ENCODE data around the gene ATXN10.
"Not testable (repeated sequence)": the region's sequence is repeated elsewhere in the genome, so short reads cannot be mapped to it uniquely, and the experiment has no call there.

The ATXN10 gene

GRCh38 chr22:45703758-45704157 is 32.1 kb downstream of the ATXN10 start:
- Mint-ChIP-seq H3K4me3 (no peak overlapping the region), H3K4me1 (ENCODE audit: low read depth) (peaks cover 13% of the 10 kb centered on the region), H3K36me3 (ENCODE audit: low read depth) (peaks cover 92% of the 10 kb centered on the region), H3K9me3 (no peaks in the 10 kb centered on the region), H3K27me3 (no peaks in the 10 kb centered on the region), H3K27ac (no peak overlapping the region)
- no peak for DNase-seq

DNA sequence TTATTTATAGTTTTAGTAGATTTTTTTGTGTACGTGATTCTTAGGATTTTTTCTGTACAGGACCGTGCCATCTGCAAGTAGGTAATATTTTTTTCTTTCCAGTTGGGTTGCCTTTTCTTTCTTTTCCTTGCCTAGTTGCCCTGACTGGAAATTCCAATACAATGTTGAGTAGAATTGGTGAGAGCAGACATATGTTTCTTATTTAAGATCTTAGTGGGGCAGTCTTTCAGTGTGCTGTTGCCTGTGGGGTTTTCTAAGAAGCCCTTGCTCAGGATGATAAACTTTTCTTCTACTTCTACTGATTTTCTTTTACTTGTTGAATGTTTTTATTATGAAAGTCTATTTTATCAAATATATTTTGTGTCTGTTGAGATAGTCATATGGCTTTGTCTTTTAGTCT is 33.0 kb downstream of the ATXN10 start:
- no peaks in the 10 kb centered on the region for H3K9me3 Mint-ChIP-seq
- no peak overlapping the region for H3K27ac Mint-ChIP-seq
- no peak for DNase-seq
- H3K4me3 Mint-ChIP-seq = no peak overlapping the region
- H3K27me3 Mint-ChIP-seq = no peaks in the 10 kb centered on the region
- H3K36me3 Mint-ChIP-seq (ENCODE audit: low read depth) = peaks cover 92% of the 10 kb centered on the region
- H3K4me1 Mint-ChIP-seq (ENCODE audit: low read depth) = peaks cover 21% of the 10 kb centered on the region

GRCh38 chr22:45707605-45708004 is 36.0 kb downstream of the ATXN10 start:
- H3K4me3 Mint-ChIP-seq = no peak overlapping the region
- H3K27ac Mint-ChIP-seq = no peak overlapping the region
- peaks cover 90% of the 10 kb centered on the region for H3K36me3 Mint-ChIP-seq (ENCODE audit: low read depth)

GRCh38 chr22:45708145-45708544 is 36.5 kb downstream of the ATXN10 start:
- no peak overlapping the region for H3K27ac Mint-ChIP-seq
- H3K4me3 Mint-ChIP-seq = no peak overlapping the region
- no peaks in the 10 kb centered on the region for H3K9me3 Mint-ChIP-seq
- no peak for DNase-seq
- H3K27me3 Mint-ChIP-seq = no peaks in the 10 kb centered on the region
- peaks cover 89% of the 10 kb centered on the region for H3K36me3 Mint-ChIP-seq (ENCODE audit: low read depth)
- H3K4me1 Mint-ChIP-seq (ENCODE audit: low read depth) = peaks cover 28% of the 10 kb centered on the region

More at GRCh38 chr22:45707605-45708004, 36.0 kb downstream of the ATXN10 start:
- H3K27me3 Mint-ChIP-seq = no peaks in the 10 kb centered on the region
- peaks cover 28% of the 10 kb centered on the region for H3K4me1 Mint-ChIP-seq (ENCODE audit: low read depth)
- DNase-seq = no peak
- no peaks in the 10 kb centered on the region for H3K9me3 Mint-ChIP-seq

GRCh38 chr22:45709060-45709739 is 37.6 kb downstream of the ATXN10 start:
- Mint-ChIP-seq H3K27ac (peak overlapping the region; percentile 55), H3K4me1 (ENCODE audit: low read depth) (peaks cover 28% of the 10 kb centered on the region), H3K9me3 (no peaks in the 10 kb centered on the region), H3K36me3 (ENCODE audit: low read depth) (peaks cover 88% of the 10 kb centered on the region), H3K4me3 (no peak overlapping the region), H3K27me3 (no peaks in the 10 kb centered on the region)
- no peak for DNase-seq

DNA sequence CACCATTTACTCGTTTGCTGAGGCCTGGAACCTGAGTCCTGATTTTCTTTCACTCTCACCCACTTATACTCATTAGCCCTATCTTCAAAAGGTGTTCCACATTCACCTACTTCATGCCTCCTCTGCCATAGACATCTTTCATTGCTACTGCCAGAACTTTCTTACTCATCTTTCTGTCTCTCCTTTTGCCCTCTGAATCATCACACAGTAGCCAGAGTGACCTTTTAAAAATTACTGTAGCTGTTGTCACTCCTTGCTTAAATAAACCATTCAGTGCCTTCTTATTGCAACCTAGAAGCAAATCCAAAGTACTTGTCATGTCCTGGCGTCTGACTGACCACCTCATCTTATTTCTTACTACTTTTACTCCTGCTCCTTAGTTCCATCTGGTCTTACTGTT is 38.2 kb downstream of the ATXN10 start:
- peaks cover 28% of the 10 kb centered on the region for H3K4me1 Mint-ChIP-seq (ENCODE audit: low read depth)
- peaks cover 85% of the 10 kb centered on the region for H3K36me3 Mint-ChIP-seq (ENCODE audit: low read depth)
- no peak overlapping the region for H3K4me3 Mint-ChIP-seq
- H3K9me3 Mint-ChIP-seq = no peaks in the 10 kb centered on the region
- peak overlapping the region; percentile 16 for H3K27ac Mint-ChIP-seq
- DNase-seq = no peak
- H3K27me3 Mint-ChIP-seq = no peaks in the 10 kb centered on the region

- no peak for DNase-seq
- Mint-ChIP-seq H3K36me3 (ENCODE audit: low read depth) (peaks cover 86% of the 10 kb centered on the region), H3K27me3 (no peaks in the 10 kb centered on the region), H3K9me3 (no peaks in the 10 kb centered on the region), H3K4me1 (ENCODE audit: low read depth) (peaks cover 29% of the 10 kb centered on the region), H3K27ac (no peak overlapping the region), H3K4me3 (no peak overlapping the region)
Observed at GRCh38 chr22:45710469-45710868, 38.8 kb downstream of the ATXN10 start.

DNA sequence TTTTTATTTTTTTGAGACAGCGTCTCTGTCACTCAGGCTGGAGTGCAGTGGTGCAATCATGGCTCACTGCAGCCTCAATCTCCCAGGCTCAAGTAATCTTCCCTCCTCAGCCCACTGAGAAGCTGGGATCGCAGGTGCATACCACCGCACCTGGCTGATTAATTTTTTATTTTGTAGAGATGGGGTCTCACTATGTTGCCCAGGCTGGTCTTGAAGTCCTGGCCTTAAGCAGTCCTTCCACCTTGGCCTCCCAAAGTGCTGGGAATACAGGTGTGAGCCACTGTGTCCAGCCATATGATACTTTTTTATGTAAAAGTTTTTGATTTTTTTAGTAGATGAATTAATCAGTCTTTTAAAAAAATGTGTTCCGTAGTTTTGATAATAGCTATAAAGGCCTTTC is 42.8 kb downstream of the ATXN10 start:
- not testable (repeated sequence) for H3K4me3 Mint-ChIP-seq, H3K27ac Mint-ChIP-seq, H3K9me3 Mint-ChIP-seq, DNase-seq, H3K27me3 Mint-ChIP-seq
- peaks cover 82% of the 10 kb centered on the region for H3K36me3 Mint-ChIP-seq (ENCODE audit: low read depth)
- peaks cover 11% of the 10 kb centered on the region for H3K4me1 Mint-ChIP-seq (ENCODE audit: low read depth)

DNA sequence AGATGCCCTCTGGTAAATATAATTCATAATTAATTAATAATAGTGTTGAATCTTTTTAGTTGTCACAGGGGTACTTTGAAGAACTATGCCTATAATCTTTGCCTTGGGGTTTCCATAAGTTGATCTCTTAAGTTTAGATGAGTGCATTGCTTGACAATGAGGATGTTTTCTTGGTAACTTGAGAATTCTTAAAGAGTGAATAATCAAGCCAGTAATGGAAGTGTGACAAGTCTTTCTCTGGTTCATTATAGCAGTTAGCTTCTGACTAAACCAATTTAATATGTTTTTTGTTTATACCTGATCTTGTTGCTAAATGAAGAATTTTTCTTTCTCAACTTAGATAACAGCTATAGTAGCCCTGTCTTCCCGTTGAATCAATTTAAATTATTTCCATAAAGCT is 46.2 kb downstream of the ATXN10 start:
- Mint-ChIP-seq H3K36me3 (ENCODE audit: low read depth) (peaks cover 88% of the 10 kb centered on the region), H3K4me1 (ENCODE audit: low read depth) (peaks cover 14% of the 10 kb centered on the region), H3K9me3 (no peaks in the 10 kb centered on the region), H3K27me3 (no peaks in the 10 kb centered on the region), H3K27ac (no peak overlapping the region), H3K4me3 (no peak overlapping the region)
- no peak for DNase-seq

- H3K4me1 Mint-ChIP-seq (ENCODE audit: low read depth) = peaks cover 18% of the 10 kb centered on the region
- DNase-seq = no peak
- no peak overlapping the region for H3K4me3 Mint-ChIP-seq
- H3K36me3 Mint-ChIP-seq (ENCODE audit: low read depth) = peaks cover 87% of the 10 kb centered on the region
- H3K27me3 Mint-ChIP-seq = no peaks in the 10 kb centered on the region
- no peaks in the 10 kb centered on the region for H3K9me3 Mint-ChIP-seq
- H3K27ac Mint-ChIP-seq = no peak overlapping the region
Observed at GRCh38 chr22:45718391-45718790, 46.8 kb downstream of the ATXN10 start.

DNA sequence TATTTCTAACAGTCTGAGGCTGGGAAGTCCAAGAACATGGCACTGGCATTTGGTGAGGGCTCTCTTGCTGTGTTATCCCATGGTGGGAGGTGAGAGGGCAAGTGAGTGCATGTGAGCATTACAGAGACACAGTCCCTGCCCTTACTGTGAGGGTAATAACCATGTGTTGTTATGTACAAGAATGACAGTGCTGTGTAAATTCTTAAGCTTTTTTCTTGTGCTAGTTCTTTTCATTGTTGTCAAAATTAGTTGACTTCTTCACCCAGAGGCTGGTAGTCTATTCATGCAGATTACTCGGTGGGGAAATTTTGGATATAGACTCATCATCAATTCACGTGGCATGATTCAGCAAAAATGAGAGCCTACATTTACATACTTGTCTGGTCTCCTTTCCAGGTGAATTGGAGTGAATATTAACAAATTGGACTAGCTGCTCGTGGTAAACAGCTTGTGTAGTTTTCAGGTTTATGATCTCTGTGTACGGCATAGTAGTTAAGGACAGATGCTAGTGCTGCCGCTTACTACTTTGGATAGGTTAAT is 49.3 kb downstream of the ATXN10 start:
- no peaks in the 10 kb centered on the region for H3K9me3 Mint-ChIP-seq
- peaks cover 83% of the 10 kb centered on the region for H3K36me3 Mint-ChIP-seq (ENCODE audit: low read depth)
- peak overlapping the region; percentile 56 for H3K27ac Mint-ChIP-seq
- H3K27me3 Mint-ChIP-seq = no peaks in the 10 kb centered on the region
- H3K4me3 Mint-ChIP-seq = no peak overlapping the region
- peaks cover 37% of the 10 kb centered on the region for H3K4me1 Mint-ChIP-seq (ENCODE audit: low read depth)
- DNase-seq = no peak

DNA sequence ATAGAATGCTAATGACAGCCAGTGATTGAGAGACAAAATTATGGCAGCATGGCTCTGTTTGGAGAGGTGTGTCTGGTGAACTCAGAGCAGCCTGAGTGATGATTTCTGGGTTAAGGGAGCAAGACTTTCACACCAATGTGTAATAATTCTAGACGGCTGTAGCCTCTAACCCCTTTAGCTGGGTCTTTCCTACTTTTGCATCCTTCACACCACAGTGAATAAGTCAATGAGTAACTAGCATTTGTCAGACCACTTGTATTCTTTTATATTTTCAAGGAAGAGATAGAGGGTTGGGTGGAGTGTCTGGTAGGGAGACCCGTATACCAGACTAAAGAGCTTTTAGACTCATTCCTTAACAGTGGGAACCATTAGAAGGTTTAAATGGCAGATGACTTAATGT is 50.4 kb downstream of the ATXN10 start:
- peaks cover 48% of the 10 kb centered on the region for H3K4me1 Mint-ChIP-seq (ENCODE audit: low read depth)

DNA sequence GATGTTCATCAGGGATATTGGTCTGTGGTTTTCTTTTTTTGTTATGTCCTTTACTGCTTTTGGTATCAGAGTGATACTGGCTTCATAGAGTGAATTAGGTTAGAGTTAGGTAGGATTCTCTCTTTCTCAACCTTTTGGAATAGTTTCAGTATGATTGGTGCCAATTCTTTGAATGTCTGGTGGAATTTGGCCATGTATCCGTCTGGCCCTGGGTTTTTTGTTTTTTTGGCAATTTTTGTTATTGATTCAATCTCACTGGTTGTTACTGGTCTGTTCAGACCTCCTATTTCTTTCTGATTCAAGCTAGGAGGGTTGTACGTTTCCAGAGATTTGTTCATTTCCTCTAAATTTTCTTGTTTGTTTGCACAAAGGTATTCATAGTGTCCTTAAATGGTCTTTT is 54.4 kb downstream of the ATXN10 start:
- no peaks in the 10 kb centered on the region for H3K27me3 Mint-ChIP-seq
- no peaks in the 10 kb centered on the region for H3K9me3 Mint-ChIP-seq
- H3K36me3 Mint-ChIP-seq (ENCODE audit: low read depth) = peaks cover 71% of the 10 kb centered on the region
- peaks cover 49% of the 10 kb centered on the region for H3K4me1 Mint-ChIP-seq (ENCODE audit: low read depth)
- H3K4me3 Mint-ChIP-seq = no peak overlapping the region
- no peak overlapping the region for H3K27ac Mint-ChIP-seq
- no peak for DNase-seq

More for the DNA sequence above, 50.4 kb downstream of the ATXN10 start:
- Mint-ChIP-seq H3K27me3 (no peaks in the 10 kb centered on the region), H3K36me3 (ENCODE audit: low read depth) (peaks cover 75% of the 10 kb centered on the region), H3K9me3 (no peaks in the 10 kb centered on the region), H3K27ac (no peak overlapping the region), H3K4me3 (no peak overlapping the region)
- no peak for DNase-seq

- Mint-ChIP-seq H3K27me3 (no peaks in the 10 kb centered on the region), H3K9me3 (no peaks in the 10 kb centered on the region), H3K36me3 (ENCODE audit: low read depth) (peaks cover 68% of the 10 kb centered on the region), H3K4me3 (no peak overlapping the region), H3K4me1 (ENCODE audit: low read depth) (peaks cover 18% of the 10 kb centered on the region), H3K27ac (no peak overlapping the region)
- no peak for DNase-seq
Observed at GRCh38 chr22:45731041-45731797, 59.6 kb downstream of the ATXN10 start.

All from activated T-cell treated with anti-CD3 and anti-CD28 coated beads, Interleukin-2, amount 50 U/mL, for 24 hours (primary cell).